Transverse colon (tissue), 4 donors: Measurements from ENCODE around the gene TCEAL4.

ENCODE experiments used
- CTCF ChIP-seq, 5 experiments: fragments of 200-600 bp in 3 of 5; fragments of 450-650 bp in 2 of 5; sonication (generic) in 3 of 5; IDR thresholded peaks; 1 replicate in 2 of 5; 2 replicates in 3 of 5; pipeline ENCODE4 v1.5.1; 2016 to 2017; ENCODE audit warnings: antibody characterized with exemption in 5 of 5, inconsistent platforms in 3 of 5, mild to moderate bottlenecking in 2 of 5, moderate library complexity in 1 of 5
- EP300 ChIP-seq: sonication (generic); formaldehyde crosslinking; IDR thresholded peaks from one replicate; pipeline ENCODE4 v1.6.1; 2017; ENCODE audit warnings: antibody characterized with exemption, low read depth
- POLR2A ChIP-seq: fragments of 450-650 bp; IDR thresholded peaks from one replicate; pipeline ENCODE4 v1.6.1; 2016; ENCODE audit warnings: antibody characterized with exemption, mild to moderate bottlenecking, moderate library complexity
- POLR2AphosphoS5 ChIP-seq, 3 donors: sonication (generic); formaldehyde crosslinking; IDR thresholded peaks; one replicate each; pipeline ENCODE4 v1.6.1; 2016; ENCODE audit warnings: antibody characterized with exemption in 3 of 3

GRCh38 chrX:103624111-103624510 lies 38.8 kb downstream of the TCEAL4 start:
- TF ChIP-seq POLR2A, result no peak
- TF ChIP-seq POLR2AphosphoS5 (IDR thresholded peaks at IDR 0.05), result no peak
- no peak for TF ChIP-seq CTCF (IDR thresholded peaks at IDR 0.05)
- TF ChIP-seq EP300, result no peak
